NCI-H446 (cell line): ENCODE data around the gene HEG1.

ENCODE experiments used
- DNase-seq, 2 experiments: peaks; one replicate each; lab custom pipeline; 2025; lab: John Stamatoyannopoulos, UW

The HEG1 gene

DNA sequence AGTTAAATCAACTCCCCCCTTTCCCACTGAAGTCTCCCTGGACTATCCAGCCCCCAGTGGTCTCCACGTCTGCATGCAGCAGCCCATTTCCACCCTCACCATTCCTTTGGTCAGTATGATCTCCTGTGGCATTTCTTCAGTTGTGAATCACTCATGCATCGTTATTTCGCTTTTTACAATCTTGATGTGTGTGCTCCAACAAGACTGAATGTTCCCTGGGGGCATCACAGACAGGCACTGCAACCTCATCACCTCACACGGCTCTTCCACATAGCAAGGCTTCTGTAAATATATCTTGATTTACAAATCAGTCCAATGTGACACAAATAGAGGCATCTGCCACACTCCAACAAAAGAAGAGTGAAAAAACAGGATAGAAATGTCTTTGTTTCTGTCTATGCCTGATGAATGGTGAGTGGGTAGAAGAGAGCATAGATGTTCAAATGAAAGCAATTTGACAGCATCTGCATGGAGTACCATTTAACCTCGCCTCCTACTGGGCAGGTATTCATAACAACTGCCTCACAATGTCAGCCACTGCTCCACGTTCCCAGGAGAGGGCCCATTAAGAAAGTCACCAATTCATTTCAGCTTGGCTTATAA is 5.2 kb downstream of the HEG1 start:
- no peak for DNase-seq

DNA sequence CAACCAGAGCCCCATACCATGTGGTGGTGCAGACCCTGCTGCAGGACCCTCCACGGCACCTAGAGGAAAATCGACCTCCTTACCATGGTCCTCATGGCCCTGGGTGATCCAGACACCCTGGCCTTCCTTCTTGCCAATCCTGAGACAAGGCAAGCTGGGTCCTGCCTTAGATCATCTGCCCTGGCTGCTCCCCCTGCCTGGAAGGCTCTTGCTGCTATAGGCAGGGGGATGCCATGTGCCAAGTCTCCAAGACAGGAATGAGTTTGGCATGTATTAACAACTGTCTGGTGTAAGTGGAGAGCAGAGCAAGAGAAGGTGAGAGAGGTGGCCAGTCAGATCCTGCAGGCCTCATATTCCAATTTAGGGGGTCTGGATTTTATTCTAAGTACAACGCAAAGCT is 7.5 kb downstream of the HEG1 start:
- peak; percentile 35 to 79 for DNase-seq

- no peak for DNase-seq
Measured at GRCh38 chr3:125045965-125046364, 9.8 kb downstream of the HEG1 start.

- DNase-seq = no peak
Measured at GRCh38 chr3:125045194-125045593, 10.6 kb downstream of the HEG1 start.

GRCh38 chr3:125043599-125044151 is 12.1 kb downstream of the HEG1 start:
- DNase-seq = no peak

- no peak for DNase-seq
Measured at GRCh38 chr3:125042725-125043406, 12.9 kb downstream of the HEG1 start.

GRCh38 chr3:125039131-125040100 is 16.4 kb downstream of the HEG1 start:
- DNase-seq = peak in 1 of 2 experiments; percentile 25

GRCh38 chr3:125037498-125038150 is 18.2 kb downstream of the HEG1 start:
- no peak for DNase-seq

DNA sequence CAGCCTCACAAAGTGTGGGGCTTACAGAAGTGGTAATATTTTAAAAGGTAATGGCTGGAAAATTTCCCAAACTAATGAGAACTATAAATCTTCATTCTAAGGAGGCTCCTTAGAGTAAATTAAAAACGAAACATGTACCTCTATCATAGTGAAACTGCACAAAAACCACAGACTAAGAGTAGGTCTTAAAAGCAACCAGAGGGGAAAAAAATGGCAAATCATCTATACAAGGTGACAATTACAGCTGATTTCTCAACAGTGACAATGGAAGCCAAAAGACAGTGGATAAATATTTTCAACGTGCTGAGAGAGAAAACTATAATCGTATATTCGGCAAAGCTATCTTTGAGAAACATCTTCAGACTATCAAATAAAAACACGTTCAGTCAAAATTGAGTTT is 20.6 kb downstream of the HEG1 start:
- DNase-seq = no peak

- DNase-seq = no peak
Measured at GRCh38 chr3:125033616-125034015, 22.2 kb downstream of the HEG1 start.

DNA sequence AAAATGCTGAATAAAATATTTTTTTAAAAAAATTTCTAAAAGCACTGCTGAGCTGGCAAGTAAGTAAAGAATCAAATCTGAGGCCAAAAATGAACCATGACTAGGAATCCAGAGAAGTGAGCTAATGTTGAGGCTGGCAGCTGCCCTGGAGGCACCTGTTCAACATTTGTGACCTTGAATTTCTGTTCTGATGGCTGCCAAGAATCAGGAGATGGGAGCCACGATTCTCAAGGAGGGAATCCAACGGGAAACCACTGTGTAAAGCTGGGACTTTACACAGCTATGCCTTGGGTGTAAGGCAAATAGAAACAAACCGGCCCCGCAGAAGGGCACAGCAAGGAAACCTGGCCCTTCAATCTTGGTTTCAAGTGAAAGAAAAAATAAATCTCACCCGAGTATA is 22.7 kb downstream of the HEG1 start:
- DNase-seq = peak in 1 of 2 experiments; percentile 68

GRCh38 chr3:125032683-125033082 is 23.1 kb downstream of the HEG1 start:
- DNase-seq = no peak

DNA sequence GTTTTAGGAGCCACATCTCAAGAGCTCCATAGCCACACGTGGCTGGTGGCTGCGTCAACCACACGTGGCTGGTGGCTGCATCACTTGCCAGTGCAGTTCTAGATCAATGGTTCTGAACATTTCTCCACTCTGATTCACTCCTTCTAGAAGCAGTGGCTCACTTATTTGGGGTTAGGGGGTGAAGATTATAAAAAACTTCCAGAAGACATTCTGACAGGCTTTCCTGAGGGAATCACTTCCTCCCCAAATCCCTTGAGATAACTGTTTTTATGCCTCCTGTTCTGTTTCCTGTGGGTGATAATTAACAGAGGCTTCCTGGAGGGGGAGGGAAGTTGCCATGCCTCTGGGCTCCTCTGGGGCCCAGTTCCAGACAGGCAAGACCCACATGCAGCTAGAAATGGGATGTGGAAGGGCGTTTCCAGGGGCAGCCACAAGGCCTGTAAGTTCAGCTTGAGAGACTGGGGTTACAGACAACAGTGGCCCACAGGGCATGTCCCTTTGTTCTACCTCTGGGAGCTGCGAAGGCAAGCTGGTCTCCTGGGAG is 23.6 kb downstream of the HEG1 start:
- DNase-seq = no peak

DNA sequence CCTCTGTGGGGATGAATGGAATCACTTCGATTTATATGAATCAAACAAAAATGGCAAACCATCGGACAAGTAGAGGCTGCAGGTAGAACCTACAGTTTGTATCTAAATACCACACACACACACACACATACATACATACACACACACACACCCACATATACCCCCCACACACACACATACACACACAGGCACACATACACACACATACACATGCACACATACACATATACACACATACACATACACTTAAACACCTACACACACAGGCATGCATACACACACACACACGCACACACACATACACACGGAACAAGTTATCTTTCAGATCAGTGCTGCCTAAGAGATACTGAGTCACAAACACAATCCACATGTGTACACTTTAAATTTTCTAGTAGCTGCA is 24.3 kb downstream of the HEG1 start:
- no peak for DNase-seq

- no peak for DNase-seq
Measured at GRCh38 chr3:125028657-125029056, 27.1 kb downstream of the HEG1 start.

GRCh38 chr3:125025642-125026041 is 30.2 kb downstream of the HEG1 start:
- no peak for DNase-seq

- peak; percentile 24 to 73 for DNase-seq
Measured at GRCh38 chr3:125024817-125025216, 31.0 kb downstream of the HEG1 start.

GRCh38 chr3:125023833-125024555 is 31.8 kb downstream of the HEG1 start:
- DNase-seq = no peak

DNA sequence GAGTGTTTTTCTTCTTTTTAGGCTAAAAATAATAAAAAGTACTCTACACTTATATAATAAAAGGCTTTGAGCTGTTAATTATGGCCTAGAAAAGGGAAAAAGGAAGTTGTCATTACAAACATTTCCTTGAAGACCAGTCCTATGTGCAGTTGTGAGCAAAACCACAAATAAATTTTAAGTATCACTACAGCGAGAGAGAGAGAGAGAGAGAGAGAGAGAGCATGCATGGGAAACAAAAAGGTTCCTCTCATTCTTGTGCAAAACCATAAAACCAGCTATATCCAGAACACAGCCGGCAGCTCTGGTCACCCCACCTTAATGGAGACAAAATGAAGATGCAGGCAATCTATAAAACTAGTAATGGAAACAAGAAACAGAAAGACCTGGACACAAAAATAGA is 33.6 kb downstream of the HEG1 start:
- DNase-seq = no peak

- no peak for DNase-seq
Measured at GRCh38 chr3:125019271-125019670, 36.5 kb downstream of the HEG1 start.

GRCh38 chr3:125017406-125017805 is 38.4 kb downstream of the HEG1 start:
- no peak for DNase-seq
